ENCODE data around the gene PLEKHB2. TPM values are rescaled to one million over a fixed set of nuclear protein-coding genes. Genes with fewer than 3 reads are reported as not detected.

Gene PLEKHB2
- total RNA-seq, 1 experiment from 2014 or later = 139 TPM

GRCh38 chr2:131142849-131143248, 37.7 kb downstream of the PLEKHB2 start:
- POLR2A ChIA-PET = no interaction called here
- no peaks in the 10 kb centered on the region for H3K27me3 Mint-ChIP-seq (ENCODE audit: insufficient read depth, unreplicated experiment)
- DNase-seq = no peak
- TF ChIP-seq CTCF (IDR thresholded peaks at IDR 0.05; ENCODE audit: insufficient read depth in 1 of 2, low read depth in 1 of 2, low read length in 1 of 2, severe bottlenecking in 1 of 2, unreplicated experiment in 1 of 2) = no peak
- CTCF ChIA-PET = no interaction called here
- no peak overlapping the region for H3K4me3 Mint-ChIP-seq (ENCODE audit: unreplicated experiment)
- intact Hi-C loops (cut with micrococcal nuclease; ENCODE audit: unreplicated experiment) = no loop called here
- no peaks in the 10 kb centered on the region for H3K4me1 ChIP-seq
- no TSS peak for BruUV-seq (replicated peaks)
- H3K36me3 Mint-ChIP-seq (ENCODE audit: insufficient read depth, unreplicated experiment) = peaks cover 83% of the 10 kb centered on the region
- no peak overlapping the region for H3K27ac Mint-ChIP-seq (ENCODE audit: unreplicated experiment)
- H3K4me3 ChIP-seq (ENCODE audit: low read depth, low read length) = no peak overlapping the region
- H3K9me3 ChIP-seq = no peaks in the 10 kb centered on the region
- H3K27me3 ChIP-seq (replicated peaks; ENCODE audit: control insufficient read depth, insufficient read depth, low read length) = no peaks in the 10 kb centered on the region
- H3K4me1 Mint-ChIP-seq (ENCODE audit: low read depth, unreplicated experiment) = peaks cover 11% of the 10 kb centered on the region
- H3K9me3 Mint-ChIP-seq (ENCODE audit: unreplicated experiment) = no peaks in the 10 kb centered on the region
- no peaks in the 10 kb centered on the region; the same call in none of the 2 replicates for H3K36me3 ChIP-seq (ENCODE audit: control insufficient read depth, insufficient read depth, low read length)

GRCh38 chr2:131143803-131144202, 38.7 kb downstream of the PLEKHB2 start:
- peaks cover 80% of the 10 kb centered on the region for H3K36me3 Mint-ChIP-seq (ENCODE audit: insufficient read depth, unreplicated experiment)
- no peak overlapping the region for H3K27ac Mint-ChIP-seq (ENCODE audit: unreplicated experiment)
- H3K9me3 ChIP-seq = no peaks in the 10 kb centered on the region
- ChIA-PET POLR2A (no interaction called here), CTCF (no interaction called here)
- H3K36me3 ChIP-seq (ENCODE audit: control insufficient read depth, insufficient read depth, low read length) = no peaks in the 10 kb centered on the region; the same call in none of the 2 replicates
- TF ChIP-seq CTCF (IDR thresholded peaks at IDR 0.05; ENCODE audit: insufficient read depth in 1 of 2, low read depth in 1 of 2, low read length in 1 of 2, severe bottlenecking in 1 of 2, unreplicated experiment in 1 of 2) = no peak
- no TSS peak for BruUV-seq (replicated peaks)
- H3K27me3 ChIP-seq (replicated peaks; ENCODE audit: control insufficient read depth, insufficient read depth, low read length) = no peaks in the 10 kb centered on the region
- no peak overlapping the region for H3K4me3 Mint-ChIP-seq (ENCODE audit: unreplicated experiment)
- intact Hi-C loops (cut with micrococcal nuclease; ENCODE audit: unreplicated experiment) = no loop called here
- peaks cover 10% of the 10 kb centered on the region for H3K4me1 Mint-ChIP-seq (ENCODE audit: low read depth, unreplicated experiment)
- H3K4me1 ChIP-seq = no peaks in the 10 kb centered on the region
- no peaks in the 10 kb centered on the region for H3K9me3 Mint-ChIP-seq (ENCODE audit: unreplicated experiment)
- no peak overlapping the region for H3K4me3 ChIP-seq (ENCODE audit: low read depth, low read length)
- no peaks in the 10 kb centered on the region for H3K27me3 Mint-ChIP-seq (ENCODE audit: insufficient read depth, unreplicated experiment)
- no peak for DNase-seq

- Histone ChIP-seq H3K9me3 (no peaks in the 10 kb centered on the region), H3K4me1 (no peaks in the 10 kb centered on the region), H3K36me3 (ENCODE audit: control insufficient read depth, insufficient read depth, low read length) (peaks cover 1% of the 10 kb centered on the region), H3K4me3 (ENCODE audit: low read depth, low read length) (no peak overlapping the region), H3K27me3 (replicated peaks; ENCODE audit: control insufficient read depth, insufficient read depth, low read length) (no peaks in the 10 kb centered on the region)
- no peak for DNase-seq
- ChIA-PET POLR2A (no interaction called here), CTCF (no interaction called here)
- Mint-ChIP-seq H3K27me3 (ENCODE audit: insufficient read depth, unreplicated experiment) (no peaks in the 10 kb centered on the region), H3K9me3 (ENCODE audit: unreplicated experiment) (no peaks in the 10 kb centered on the region), H3K36me3 (ENCODE audit: insufficient read depth, unreplicated experiment) (peaks cover 75% of the 10 kb centered on the region), H3K27ac (ENCODE audit: unreplicated experiment) (no peak overlapping the region), H3K4me1 (ENCODE audit: low read depth, unreplicated experiment) (no peaks in the 10 kb centered on the region), H3K4me3 (ENCODE audit: unreplicated experiment) (no peak overlapping the region)
- intact Hi-C loops (cut with micrococcal nuclease; ENCODE audit: unreplicated experiment) = no loop called here
- TF ChIP-seq CTCF (IDR thresholded peaks at IDR 0.05; ENCODE audit: insufficient read depth in 1 of 2, low read depth in 1 of 2, low read length in 1 of 2, severe bottlenecking in 1 of 2, unreplicated experiment in 1 of 2) = no peak
- BruUV-seq (replicated peaks) = no TSS peak
Measured at GRCh38 chr2:131145040-131145439, 39.9 kb downstream of the PLEKHB2 start.
